Vagina (tissue), 2 donors: ENCODE measurements around the gene ACP4. TPM values are rescaled to one million over a fixed set of nuclear protein-coding genes. Genes with fewer than 3 reads are reported as not detected.
A peak's percentile ranks its signal among the peaks of the same experiment; 100 is the strongest.

ENCODE experiments used
- DNase-seq, 2 donors: peaks; one replicate each; pipeline ENCODE4 v3.0.0-alpha.2; 2017; ENCODE audit errors: extremely low spot score in 2 of 2
- H3K27ac ChIP-seq: fragments of 200-600 bp; sonication (generic); one replicate; pipeline ENCODE4 v1.5.1; 2019
- H3K27me3 ChIP-seq: fragments of 200-600 bp; sonication (generic); one replicate; pipeline ENCODE4 v1.5.1; 2019
- H3K36me3 ChIP-seq, 2 donors: fragments of 200-600 bp; sonication (generic); one replicate each; pipeline ENCODE4 v1.5.1; 2017 to 2019
- H3K4me1 ChIP-seq: fragments of 200-600 bp; sonication (generic); one replicate; pipeline ENCODE4 v1.5.1; 2019
- H3K4me3 ChIP-seq, 2 donors: fragments of 200-600 bp; sonication (generic); 1 replicate in 1 of 2; 2 replicates in 1 of 2; pipeline ENCODE4 v1.5.1; 2016 to 2019
- H3K9me3 ChIP-seq: fragments of 200-600 bp; sonication (generic); one replicate; pipeline ENCODE4 v1.5.1; 2019
- CTCF ChIP-seq, 3 experiments: fragments of 450-650 bp in 2 of 3; fragments of 200-600 bp in 1 of 3; sonication (generic) in 1 of 3; IDR thresholded peaks; one replicate each; pipeline ENCODE4 v1.5.1; 2017 to 2019; ENCODE audit warnings: antibody characterized with exemption in 3 of 3, mild to moderate bottlenecking in 2 of 3, moderate library complexity in 2 of 3
- POLR2A ChIP-seq, 2 donors: fragments of 450-650 bp; IDR thresholded peaks; one replicate each; pipeline ENCODE4 v1.6.1; 2017; ENCODE audit warnings: antibody characterized with exemption in 2 of 2, mild to moderate bottlenecking in 2 of 2, moderate library complexity in 2 of 2
- POLR2AphosphoS5 ChIP-seq, 2 donors: sonication (generic); formaldehyde crosslinking; IDR thresholded peaks; one replicate each; pipeline ENCODE4 v1.9.0; 2017; ENCODE audit warnings: antibody characterized with exemption in 2 of 2, mild to moderate bottlenecking in 2 of 2, low read depth in 1 of 2; ENCODE audit not compliant: insufficient read depth in 1 of 2
- intact Hi-C: fragments of 100-400 bp; cut with DNase I; formaldehyde crosslinking; loops from one replicate; pipeline ENCODE4 v1.15.1; 2023
- total RNA-seq: library from RNA; depleted of rRNA; stranded (reverse); fragments of >200 nt; gene quantifications from one replicate; pipeline ENCODE4 v1.2.3, GENCODE V29; 2016

Gene ACP4
- total RNA-seq, 1 donor from 2014 or later = not detected

GRCh38 chr19:50835785-50836542 lies 45.7 kb downstream of the ACP4 start:
- Histone ChIP-seq H3K36me3 (no peaks in the 10 kb centered on the region), H3K4me1 (peaks cover 16% of the 10 kb centered on the region), H3K27me3 (no peaks in the 10 kb centered on the region), H3K4me3 (peak overlapping the region; percentile 36 to 52), H3K27ac (no peak overlapping the region), H3K9me3 (no peaks in the 10 kb centered on the region)
- DNase-seq = no peak
- TF ChIP-seq POLR2AphosphoS5 (IDR thresholded peaks at IDR 0.05; ENCODE audit: insufficient read depth in 1 of 2, low read depth in 1 of 2) = peak in 1 of 2 donors; percentile 27
- no peak for TF ChIP-seq POLR2A (IDR thresholded peaks at IDR 0.05)
- intact Hi-C loops = no loop called here

GRCh38 chr19:50836543-50837195 lies 46.5 kb downstream of the ACP4 start:
- H3K9me3 ChIP-seq = no peaks in the 10 kb centered on the region
- H3K27ac ChIP-seq = no peak overlapping the region
- H3K4me1 ChIP-seq = peaks cover 16% of the 10 kb centered on the region
- no peaks in the 10 kb centered on the region for H3K36me3 ChIP-seq
- H3K4me3 ChIP-seq = peak overlapping the region in 1 of 2 donors; percentile 36
- no peak for DNase-seq
- no peaks in the 10 kb centered on the region for H3K27me3 ChIP-seq
- TF ChIP-seq POLR2AphosphoS5 (IDR thresholded peaks at IDR 0.05; ENCODE audit: insufficient read depth in 1 of 2, low read depth in 1 of 2) (no peak), CTCF (IDR thresholded peaks at IDR 0.05) (no peak), POLR2A (IDR thresholded peaks at IDR 0.05) (no peak)
- intact Hi-C loops = no loop called here

- intact Hi-C loops = no loop called here
- Histone ChIP-seq H3K27ac (no peak overlapping the region), H3K27me3 (no peaks in the 10 kb centered on the region), H3K36me3 (no peaks in the 10 kb centered on the region), H3K9me3 (no peaks in the 10 kb centered on the region), H3K4me1 (peaks cover 16% of the 10 kb centered on the region), H3K4me3 (no peak overlapping the region)
- no peak for TF ChIP-seq CTCF (IDR thresholded peaks at IDR 0.05)
- no peak for TF ChIP-seq POLR2AphosphoS5 (IDR thresholded peaks at IDR 0.05; ENCODE audit: insufficient read depth in 1 of 2, low read depth in 1 of 2)
- no peak for TF ChIP-seq POLR2A (IDR thresholded peaks at IDR 0.05)
- no peak for DNase-seq
Measured at GRCh38 chr19:50837300-50837699, 47.1 kb downstream of the ACP4 start.

- Histone ChIP-seq H3K27ac (no peak overlapping the region), H3K27me3 (no peaks in the 10 kb centered on the region), H3K4me3 (no peak overlapping the region), H3K4me1 (peaks cover 16% of the 10 kb centered on the region), H3K36me3 (no peaks in the 10 kb centered on the region), H3K9me3 (no peaks in the 10 kb centered on the region)
- DNase-seq = no peak
- TF ChIP-seq POLR2A (IDR thresholded peaks at IDR 0.05) (no peak), POLR2AphosphoS5 (IDR thresholded peaks at IDR 0.05; ENCODE audit: insufficient read depth in 1 of 2, low read depth in 1 of 2) (no peak), CTCF (IDR thresholded peaks at IDR 0.05) (no peak)
- intact Hi-C loops = no loop called here
Measured at GRCh38 chr19:50838239-50838638, 48.0 kb downstream of the ACP4 start.

GRCh38 chr19:50839712-50840655 lies 49.8 kb downstream of the ACP4 start:
- Histone ChIP-seq H3K4me1 (peaks cover 15% of the 10 kb centered on the region), H3K36me3 (no peaks in the 10 kb centered on the region), H3K9me3 (no peaks in the 10 kb centered on the region), H3K27me3 (no peaks in the 10 kb centered on the region), H3K4me3 (no peak overlapping the region), H3K27ac (no peak overlapping the region)
- intact Hi-C loops = no loop called here
- DNase-seq = no peak
- TF ChIP-seq POLR2AphosphoS5 (IDR thresholded peaks at IDR 0.05; ENCODE audit: insufficient read depth in 1 of 2, low read depth in 1 of 2) = no peak
- TF ChIP-seq POLR2A (IDR thresholded peaks at IDR 0.05) = no peak
- no peak for TF ChIP-seq CTCF (IDR thresholded peaks at IDR 0.05)
